Measurements from ENCODE around the gene BOD1.

BOD1 gene

DNA sequence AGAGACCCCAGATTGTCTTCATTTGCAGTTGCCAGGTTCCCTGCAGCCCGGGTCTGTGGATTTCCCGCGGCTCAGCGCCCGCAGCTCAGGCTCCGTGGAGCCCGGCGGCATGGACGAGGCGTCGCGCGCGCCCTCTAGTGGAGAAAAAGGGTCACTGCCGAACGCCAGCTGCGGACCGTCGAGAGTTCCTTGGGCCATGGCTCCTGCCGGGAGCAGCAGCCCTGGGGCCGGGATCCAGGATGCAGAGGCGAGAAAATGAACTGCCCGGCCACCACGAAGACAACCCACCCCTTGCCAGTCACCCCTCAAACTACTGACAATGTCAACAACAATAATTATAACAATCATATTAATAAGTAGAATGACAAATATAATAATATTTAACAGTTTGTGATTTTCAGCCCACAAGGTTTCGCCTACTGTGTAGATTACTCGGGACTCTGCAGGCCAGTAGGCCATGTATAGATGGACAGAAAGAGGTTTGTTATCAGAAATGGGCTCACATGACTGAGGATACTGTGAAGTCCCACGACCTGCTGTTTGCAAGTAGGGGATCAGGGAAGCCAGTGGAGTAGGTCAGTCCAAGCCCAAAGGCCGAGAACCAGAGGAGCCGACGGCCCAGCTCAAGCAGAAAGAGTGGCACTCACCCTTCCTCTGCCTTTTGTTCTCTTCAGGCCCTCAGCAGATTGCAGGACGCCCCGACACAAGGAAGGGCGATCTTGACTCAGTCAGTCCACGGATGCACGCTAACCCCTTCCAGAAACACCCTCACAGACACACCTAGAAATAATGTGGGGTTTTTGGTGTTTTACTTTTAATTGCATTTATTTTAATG, 43.1 kb downstream of the BOD1 start:
- DNase-seq: peak; percentile 47

DNA sequence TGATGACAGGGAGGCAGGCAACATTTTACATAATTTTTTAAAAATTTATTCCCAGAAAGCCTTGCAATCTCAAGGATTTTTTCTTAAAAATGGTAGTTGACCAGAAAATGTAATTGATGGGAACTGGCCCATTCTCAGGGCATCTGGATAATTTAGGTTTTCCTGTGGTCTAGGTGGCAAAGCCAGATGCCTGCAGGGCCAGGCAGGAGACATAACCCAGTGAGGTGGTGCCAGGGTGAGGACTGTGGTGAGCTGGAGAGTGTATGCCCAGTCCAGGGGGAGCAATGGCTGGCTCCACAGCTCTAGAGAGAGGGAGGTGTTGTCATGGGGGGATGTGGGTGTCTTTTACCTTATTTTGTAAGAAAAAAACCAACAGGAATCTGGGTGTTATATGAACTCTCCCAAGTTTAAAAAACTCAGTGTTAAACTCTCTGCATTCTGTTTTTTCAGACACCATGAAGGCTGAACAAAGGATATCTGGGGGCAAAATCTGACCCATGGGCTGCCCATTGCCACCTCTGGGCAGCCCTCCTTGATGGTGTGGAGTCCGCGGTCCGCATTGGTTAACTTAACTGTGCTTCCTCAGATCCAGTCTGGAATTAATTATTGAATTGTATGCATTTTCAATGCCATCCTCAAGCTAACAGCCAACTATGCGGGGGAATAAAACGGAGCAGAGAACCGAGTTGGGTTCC, 43.9 kb downstream of the BOD1 start:
- DNase-seq: no peak

DNA sequence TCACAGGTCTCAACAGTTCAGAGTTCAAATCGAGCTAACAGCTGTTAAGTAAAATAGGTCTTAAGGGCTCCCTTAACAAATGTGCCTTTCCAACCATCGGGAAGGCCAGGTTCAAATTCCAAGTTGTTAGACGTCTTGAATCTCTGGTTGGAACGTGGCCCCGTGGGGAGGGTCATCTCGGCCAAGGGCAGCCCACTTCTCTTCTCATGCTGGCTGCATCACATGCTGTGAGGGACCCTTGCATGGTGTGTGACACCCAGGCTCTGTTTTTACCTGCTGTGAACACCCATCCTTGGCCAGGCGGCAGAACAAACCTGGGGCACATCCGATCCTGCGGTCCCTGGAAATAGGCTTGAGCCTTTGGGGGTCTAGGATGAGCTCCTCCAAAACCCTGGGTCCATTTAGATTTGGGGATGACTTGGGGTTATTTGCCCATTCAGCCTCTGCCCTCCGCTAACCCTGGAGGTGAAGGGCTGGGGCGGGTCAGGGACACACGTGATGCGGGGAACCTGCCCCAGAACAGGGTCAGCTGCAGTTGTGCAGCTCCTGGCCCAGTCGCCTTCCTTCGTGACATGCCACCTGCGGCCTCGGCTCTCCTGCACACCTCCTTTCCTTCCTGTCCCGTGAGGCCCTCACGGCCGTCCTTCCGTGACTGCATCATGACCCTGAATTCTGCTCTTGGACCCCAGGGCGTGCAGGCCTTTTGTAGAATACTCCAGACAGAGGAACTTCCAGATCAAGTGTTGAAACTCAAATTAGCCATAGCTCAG, 45.9 kb downstream of the BOD1 start:
- no peak for DNase-seq

DNA sequence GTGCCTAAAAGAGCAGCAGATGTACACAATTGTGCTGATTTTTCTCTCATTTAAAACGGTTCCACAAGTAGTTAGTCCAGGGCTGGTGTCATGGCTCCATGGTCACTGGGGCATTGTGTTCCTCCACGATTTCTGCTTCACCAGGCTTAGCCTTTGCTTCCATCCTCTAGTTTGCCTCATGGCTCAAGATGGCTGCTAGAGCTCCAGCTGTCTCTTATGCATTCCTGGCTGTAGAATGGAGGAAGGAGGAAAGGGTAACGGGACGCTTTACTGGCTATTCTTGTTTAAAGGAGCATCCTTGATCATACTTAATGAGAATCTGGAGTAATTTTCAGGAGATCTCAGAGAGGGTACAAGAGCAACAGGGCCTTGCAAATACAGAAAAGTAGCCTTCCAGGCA, 47.7 kb downstream of the BOD1 start:
- DNase-seq: no peak

DNA sequence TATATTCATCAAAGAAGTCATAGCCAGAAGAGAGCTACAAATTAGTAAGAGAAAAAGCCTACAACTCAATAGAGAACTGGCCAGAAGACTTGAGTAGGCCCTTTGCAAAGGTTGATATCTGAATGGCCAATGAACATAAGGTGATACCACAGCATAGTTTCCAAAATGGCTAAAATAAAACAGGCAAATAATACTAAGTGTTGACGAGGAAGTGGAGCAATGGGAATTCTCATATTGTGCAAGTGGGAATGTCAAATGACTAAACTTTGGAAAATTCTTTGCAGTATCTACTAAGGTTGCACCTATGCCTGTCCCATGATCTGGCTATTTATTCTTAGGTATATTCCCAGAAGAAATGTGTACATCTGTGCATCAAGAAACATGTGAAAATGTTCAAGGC, 48.3 kb downstream of the BOD1 start:
- DNase-seq: no peak

DNA sequence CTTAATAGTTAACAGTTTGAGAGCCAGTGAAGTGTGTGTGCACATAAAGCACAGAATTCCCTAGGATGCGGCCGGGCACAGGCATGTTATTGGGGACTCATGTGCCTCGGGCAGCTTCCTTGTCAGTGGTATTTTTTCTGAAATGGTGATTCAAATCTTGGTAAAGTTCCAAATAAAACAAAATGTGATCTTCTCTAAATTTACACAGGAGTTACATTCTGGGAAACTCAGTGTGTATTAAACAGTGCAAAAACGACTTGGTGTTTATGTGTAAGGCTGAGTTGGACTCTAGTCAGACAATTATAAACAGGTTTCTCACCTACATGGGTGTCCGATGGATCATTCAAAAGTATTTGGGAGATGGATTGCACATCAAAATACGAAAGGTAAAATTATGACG, 48.9 kb downstream of the BOD1 start:
- DNase-seq: no peak

DNA sequence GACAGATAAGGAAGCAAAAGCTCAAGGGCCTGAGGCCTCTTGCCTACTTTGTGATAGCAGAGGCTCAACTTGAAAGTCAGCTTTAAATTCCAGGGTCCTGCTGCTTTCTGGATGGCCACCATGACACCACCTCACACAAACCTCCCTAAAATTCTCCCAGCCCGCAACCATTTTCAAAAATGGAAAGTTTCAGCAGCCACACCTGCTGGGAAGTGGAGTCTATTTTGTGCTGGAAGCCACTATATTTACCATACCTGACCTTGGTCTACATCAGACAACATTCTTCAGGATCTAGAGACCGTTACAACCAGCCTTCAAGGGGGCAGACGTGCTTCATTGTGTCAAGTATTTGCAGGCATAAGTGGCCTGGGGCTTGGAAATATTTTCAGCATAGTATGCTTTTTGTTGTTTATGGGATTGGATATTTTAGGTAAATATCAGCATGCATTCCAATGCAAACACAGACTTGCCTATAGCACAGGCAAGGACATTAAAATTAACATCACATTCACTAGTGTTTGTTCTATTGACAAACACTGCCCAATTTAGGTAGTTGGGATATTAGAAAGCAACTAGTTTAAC, 50.9 kb downstream of the BOD1 start:
- no peak for DNase-seq

DNA sequence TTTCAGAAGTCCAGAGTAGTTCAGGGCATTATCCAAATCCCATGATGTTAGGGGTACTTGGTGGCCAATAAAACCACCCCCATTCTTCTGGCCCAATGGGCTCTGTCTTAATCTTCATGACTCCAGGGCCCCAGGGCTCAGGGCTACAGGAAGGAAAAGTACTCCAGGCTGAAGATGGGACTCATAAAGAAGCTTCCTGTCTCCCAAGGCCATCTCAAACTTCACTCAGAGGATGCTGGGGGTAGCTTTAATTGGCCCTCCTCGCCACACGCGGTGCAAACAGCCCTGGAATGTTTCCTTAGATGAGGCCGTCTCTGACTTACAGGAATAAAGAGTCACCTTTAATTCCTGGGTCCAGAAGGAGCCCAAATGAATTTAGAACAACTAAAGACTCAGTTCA, 52.3 kb downstream of the BOD1 start:
- no peak for DNase-seq

DNA sequence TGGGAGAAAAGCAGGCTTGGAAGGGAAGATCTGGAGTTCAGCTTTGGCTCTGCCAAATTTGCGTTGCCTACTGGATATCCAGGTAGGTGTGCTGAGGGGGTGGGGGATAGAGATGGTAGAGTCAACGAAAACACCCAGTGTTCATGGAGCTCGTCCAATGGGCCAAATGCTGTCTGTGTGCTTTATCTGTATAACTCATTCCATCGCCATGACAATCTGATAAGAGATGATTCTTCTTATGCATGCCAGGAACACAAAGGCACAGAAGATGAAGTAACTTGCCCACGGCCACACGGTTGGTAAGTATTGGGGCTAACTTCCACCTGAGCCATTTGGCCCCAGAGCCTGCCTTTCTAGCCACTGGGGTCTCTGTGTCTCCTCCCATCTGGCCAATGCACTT, 53.2 kb downstream of the BOD1 start:
- DNase-seq: no peak

DNA sequence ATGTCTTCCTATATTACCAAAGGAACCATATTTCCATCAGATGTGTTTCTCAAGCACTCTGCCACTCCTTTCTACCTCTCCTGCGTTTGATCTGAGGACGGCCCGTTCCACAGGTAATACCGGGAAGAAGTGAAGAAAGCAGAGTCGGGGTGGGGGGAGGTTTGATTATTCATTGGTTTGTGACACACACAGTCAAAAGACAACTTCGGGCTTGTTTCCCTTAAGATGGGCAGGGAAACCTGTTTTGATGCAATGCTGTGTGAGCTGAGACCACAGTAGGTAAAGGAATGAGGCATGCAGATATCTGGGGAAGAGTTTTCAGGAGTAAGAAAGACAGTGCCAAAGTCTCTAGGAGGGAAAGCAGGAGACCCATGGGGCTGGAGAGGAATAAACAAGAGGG, 54.0 kb downstream of the BOD1 start:
- no peak for DNase-seq

All from NCI-H226 (cell line).